ENCODE measurements around the gene HMGN1. TPM values are rescaled to one million over a fixed set of nuclear protein-coding genes. Genes with fewer than 3 reads are reported as not detected.
A peak's percentile ranks its signal among the peaks of the same experiment; 100 is the strongest.
"Not testable (repeated sequence)": the region's sequence is repeated elsewhere in the genome, so short reads cannot be mapped to it uniquely, and the experiment has no call there.

HMGN1 gene
- total and polyA plus RNA-seq, 2 donors (not counting 1 experiment from before 2014, with no cell fraction given), result 117 to 317 TPM

DNA sequence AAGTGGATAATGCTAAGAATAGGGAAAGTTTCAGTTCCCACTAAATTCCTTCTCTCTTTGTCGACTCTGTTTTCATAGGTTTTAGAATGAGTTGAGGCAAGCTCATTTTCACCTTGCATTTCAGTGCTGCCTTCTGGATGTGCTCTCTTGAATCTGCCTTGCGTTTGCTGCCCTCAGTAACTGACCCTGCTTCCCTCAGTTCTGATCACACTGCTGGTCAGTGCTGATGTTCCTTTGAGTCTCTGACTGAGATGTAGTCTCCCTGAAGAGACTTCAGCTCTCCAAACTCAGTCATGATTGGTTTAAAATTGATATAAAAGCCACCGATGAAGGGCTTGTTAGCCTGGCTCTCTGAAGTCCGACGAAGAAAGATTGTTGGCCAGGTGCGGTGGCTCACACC lies 25.2 kb upstream of the HMGN1 start:
- ATAC-seq (ENCODE audit: low read depth), result no peak
- no peak overlapping the region for H3K27ac ChIP-seq (ENCODE audit: low read length in 2 of 2)
- WGBS (ENCODE audit: insufficient coverage), result 100% methylated on average over 1 of the region's 6 CpGs
- H4K20me1 ChIP-seq (ENCODE audit: control insufficient read depth, insufficient read depth, low read length, poor library complexity, severe bottlenecking), result no peaks in the 10 kb centered on the region
- TF ChIP-seq, protein P1, sequence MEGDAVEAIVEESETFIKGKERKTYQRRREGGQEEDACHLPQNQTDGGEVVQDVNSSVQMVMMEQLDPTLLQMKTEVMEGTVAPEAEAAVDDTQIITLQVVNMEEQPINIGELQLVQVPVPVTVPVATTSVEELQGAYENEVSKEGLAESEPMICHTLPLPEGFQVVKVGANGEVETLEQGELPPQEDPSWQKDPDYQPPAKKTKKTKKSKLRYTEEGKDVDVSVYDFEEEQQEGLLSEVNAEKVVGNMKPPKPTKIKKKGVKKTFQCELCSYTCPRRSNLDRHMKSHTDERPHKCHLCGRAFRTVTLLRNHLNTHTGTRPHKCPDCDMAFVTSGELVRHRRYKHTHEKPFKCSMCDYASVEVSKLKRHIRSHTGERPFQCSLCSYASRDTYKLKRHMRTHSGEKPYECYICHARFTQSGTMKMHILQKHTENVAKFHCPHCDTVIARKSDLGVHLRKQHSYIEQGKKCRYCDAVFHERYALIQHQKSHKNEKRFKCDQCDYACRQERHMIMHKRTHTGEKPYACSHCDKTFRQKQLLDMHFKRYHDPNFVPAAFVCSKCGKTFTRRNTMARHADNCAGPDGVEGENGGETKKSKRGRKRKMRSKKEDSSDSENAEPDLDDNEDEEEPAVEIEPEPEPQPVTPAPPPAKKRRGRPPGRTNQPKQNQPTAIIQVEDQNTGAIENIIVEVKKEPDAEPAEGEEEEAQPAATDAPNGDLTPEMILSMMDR (IDR thresholded peaks at IDR 0.05), result no peak
- no peak for TF ChIP-seq EZH2 (IDR thresholded peaks at IDR 0.05; ENCODE audit: borderline replicate concordance, insufficient read depth, low read depth, low read length, poor library complexity, severe bottlenecking)
- no peaks in the 10 kb centered on the region for H3K9me3 Mint-ChIP-seq (ENCODE audit: insufficient read depth)
- peaks cover 10% of the 10 kb centered on the region for H3K4me1 Mint-ChIP-seq
- H3K36me3 ChIP-seq (replicated peaks in 1 of 2; ENCODE audit: control extremely low read depth in 1 of 2, control insufficient read depth in 1 of 2, extremely low read depth in 1 of 2, insufficient read depth in 2 of 2, low read length in 1 of 2), result no peaks in the 10 kb centered on the region
- H3K27ac Mint-ChIP-seq, result no peak overlapping the region
- intact Hi-C loops (cut with micrococcal nuclease), result no loop called here
- H3K4me1 ChIP-seq (ENCODE audit: control insufficient read depth in 2 of 2, insufficient read depth in 2 of 2, low read length in 2 of 2), result peaks cover 0 to 14% of the 10 kb centered on the region in 2 donors
- no peak overlapping the region for H3K9ac ChIP-seq (ENCODE audit: low read length)
- peak overlapping the region; percentile 35 for H2AFZ ChIP-seq (ENCODE audit: insufficient read depth, low read depth, low read length, poor library complexity, severe bottlenecking)
- CTCF ChIA-PET, result interaction anchor here (1.0 to 1.3 kb wide), 7 partner anchors 11 to 62 kb away, joined by 3 to 12 read pairs (median 4); partner anchors contain the start of gene HMGN1
- H3K9me3 ChIP-seq (ENCODE audit: control extremely low read depth in 1 of 3, control insufficient read depth in 2 of 3, insufficient read depth in 1 of 3, low read length in 2 of 3), result no peaks in the 10 kb centered on the region
- no peak overlapping the region for H3K4me3 ChIP-seq (ENCODE audit: control extremely low read depth in 1 of 5, extremely low read depth in 1 of 5, insufficient read depth in 1 of 5, low read depth in 2 of 5, low read length in 4 of 5)
- H3K4me2 ChIP-seq (replicated peaks; ENCODE audit: low read depth, low read length, poor library complexity, severe bottlenecking), result no peak overlapping the region
- POLR2A ChIA-PET, result no interaction called here
- H3K4me3 Mint-ChIP-seq, result no peak overlapping the region
- no peaks in the 10 kb centered on the region for H3K27me3 Mint-ChIP-seq
- no peak for DNase-seq
- H3K79me2 ChIP-seq (ENCODE audit: control insufficient read depth, insufficient read depth, low read length), result no peaks in the 10 kb centered on the region
- peaks cover 0 to 5% (median 0%) of the 10 kb centered on the region in 4 experiments for H3K27me3 ChIP-seq (replicated peaks in 1 of 4; ENCODE audit: control extremely low read depth in 1 of 4, control insufficient read depth in 3 of 4, insufficient read depth in 4 of 4, low read length in 3 of 4)

DNA sequence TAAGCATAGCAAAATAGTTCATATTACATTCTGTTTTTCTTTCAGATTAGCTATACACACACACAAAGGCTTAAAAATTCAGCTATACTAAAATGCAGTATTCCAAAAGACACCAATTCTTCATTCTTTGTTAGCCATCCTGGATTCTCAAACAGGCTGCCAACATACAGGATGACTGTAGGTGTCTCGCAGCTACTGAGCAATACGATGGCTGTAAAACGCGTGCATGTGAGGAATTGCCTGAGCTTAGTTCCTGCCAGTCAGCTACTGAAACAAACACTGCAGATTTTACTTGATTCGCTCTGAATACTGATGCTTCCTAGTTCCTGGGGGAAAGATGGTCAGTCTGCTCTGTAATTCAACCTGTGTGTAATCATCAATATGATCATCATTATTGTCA lies 24.7 kb upstream of the HMGN1 start:
- Mint-ChIP-seq H3K27ac (no peak overlapping the region), H3K9me3 (ENCODE audit: insufficient read depth) (no peaks in the 10 kb centered on the region), H3K4me3 (no peak overlapping the region), H3K27me3 (no peaks in the 10 kb centered on the region), H3K4me1 (peaks cover 10% of the 10 kb centered on the region)
- CTCF ChIA-PET, result interaction anchor here (1.0 to 1.3 kb wide), 7 partner anchors 12 to 61 kb away, joined by 3 to 12 read pairs (median 4); partner anchors contain the start of gene HMGN1
- ATAC-seq (ENCODE audit: low read depth), result peak; percentile 54
- H3K4me3 ChIP-seq (ENCODE audit: control extremely low read depth in 1 of 5, extremely low read depth in 1 of 5, insufficient read depth in 1 of 5, low read depth in 2 of 5, low read length in 4 of 5), result no peak overlapping the region
- peak; percentile 47 for DNase-seq
- no peak overlapping the region for H3K27ac ChIP-seq (ENCODE audit: low read length in 2 of 2)
- H3K36me3 ChIP-seq (replicated peaks in 1 of 2; ENCODE audit: control extremely low read depth in 1 of 2, control insufficient read depth in 1 of 2, extremely low read depth in 1 of 2, insufficient read depth in 2 of 2, low read length in 1 of 2), result no peaks in the 10 kb centered on the region
- peaks cover 0 to 14% of the 10 kb centered on the region in 2 donors for H3K4me1 ChIP-seq (ENCODE audit: control insufficient read depth in 2 of 2, insufficient read depth in 2 of 2, low read length in 2 of 2)
- no peak overlapping the region for H3K4me2 ChIP-seq (replicated peaks; ENCODE audit: low read depth, low read length, poor library complexity, severe bottlenecking)
- POLR2A ChIA-PET, result no interaction called here
- no peaks in the 10 kb centered on the region for H3K79me2 ChIP-seq (ENCODE audit: control insufficient read depth, insufficient read depth, low read length)
- peak overlapping the region; percentile 35 for H2AFZ ChIP-seq (ENCODE audit: insufficient read depth, low read depth, low read length, poor library complexity, severe bottlenecking)
- intact Hi-C loops (cut with micrococcal nuclease), result no loop called here
- no peak for TF ChIP-seq EZH2 (IDR thresholded peaks at IDR 0.05; ENCODE audit: borderline replicate concordance, insufficient read depth, low read depth, low read length, poor library complexity, severe bottlenecking)
- TF ChIP-seq, protein P1 (IDR thresholded peaks at IDR 0.05), result peak; percentile 40
- H3K9ac ChIP-seq (ENCODE audit: low read length), result no peak overlapping the region
- no peaks in the 10 kb centered on the region for H4K20me1 ChIP-seq (ENCODE audit: control insufficient read depth, insufficient read depth, low read length, poor library complexity, severe bottlenecking)
- no peaks in the 10 kb centered on the region for H3K9me3 ChIP-seq (ENCODE audit: control extremely low read depth in 1 of 3, control insufficient read depth in 2 of 3, insufficient read depth in 1 of 3, low read length in 2 of 3)
- 21% methylated on average over 4 of the region's 5 CpGs for WGBS (ENCODE audit: insufficient coverage)
- peaks cover 0 to 3% (median 0%) of the 10 kb centered on the region in 4 experiments for H3K27me3 ChIP-seq (replicated peaks in 1 of 4; ENCODE audit: control extremely low read depth in 1 of 4, control insufficient read depth in 3 of 4, insufficient read depth in 4 of 4, low read length in 3 of 4)

DNA sequence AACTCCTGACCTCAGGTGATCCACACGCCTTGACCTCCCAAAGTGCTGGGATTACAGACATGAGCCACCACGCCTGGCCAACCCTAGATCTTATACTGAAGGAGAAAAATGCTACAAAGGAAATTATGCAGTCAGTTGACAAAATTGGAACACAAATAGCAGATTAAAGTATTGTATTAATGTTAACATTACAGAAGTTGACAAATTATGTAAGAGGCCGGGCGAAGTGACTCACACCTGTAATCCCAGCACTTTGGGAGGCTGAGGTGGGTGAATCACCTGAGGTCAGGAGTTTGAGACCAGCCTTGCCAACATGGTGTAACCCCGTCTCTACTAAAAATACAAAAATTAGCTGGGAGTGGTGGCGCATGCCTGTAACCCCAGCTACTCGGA lies 21.0 kb upstream of the HMGN1 start:
- H3K4me2 ChIP-seq (replicated peaks; ENCODE audit: low read depth, low read length, poor library complexity, severe bottlenecking); H3K9me3 ChIP-seq (ENCODE audit: control extremely low read depth in 1 of 3, control insufficient read depth in 2 of 3, insufficient read depth in 1 of 3, low read length in 2 of 3); H3K4me3 ChIP-seq (ENCODE audit: control extremely low read depth in 1 of 5, extremely low read depth in 1 of 5, insufficient read depth in 1 of 5, low read depth in 2 of 5, low read length in 4 of 5); CTCF ChIA-PET; intact Hi-C loops (cut with micrococcal nuclease); H3K9me3 Mint-ChIP-seq (ENCODE audit: insufficient read depth); H3K79me2 ChIP-seq (ENCODE audit: control insufficient read depth, insufficient read depth, low read length); H3K36me3 ChIP-seq (replicated peaks in 1 of 2; ENCODE audit: control extremely low read depth in 1 of 2, control insufficient read depth in 1 of 2, extremely low read depth in 1 of 2, insufficient read depth in 2 of 2, low read length in 1 of 2); H3K27ac ChIP-seq (ENCODE audit: low read length in 2 of 2); H3K27ac Mint-ChIP-seq; DNase-seq; ATAC-seq (ENCODE audit: low read depth); H3K27me3 ChIP-seq (replicated peaks in 1 of 4; ENCODE audit: control extremely low read depth in 1 of 4, control insufficient read depth in 3 of 4, insufficient read depth in 4 of 4, low read length in 3 of 4); H4K20me1 ChIP-seq (ENCODE audit: control insufficient read depth, insufficient read depth, low read length, poor library complexity, severe bottlenecking); H3K27me3 Mint-ChIP-seq; POLR2A ChIA-PET; H2AFZ ChIP-seq (ENCODE audit: insufficient read depth, low read depth, low read length, poor library complexity, severe bottlenecking); H3K9ac ChIP-seq (ENCODE audit: low read length); H3K4me3 Mint-ChIP-seq: not testable (repeated sequence)
- 100% methylated on average over 2 of the region's 7 CpGs for WGBS (ENCODE audit: insufficient coverage)
- H3K4me1 Mint-ChIP-seq, result peaks cover 10% of the 10 kb centered on the region
- peaks cover 0 to 14% of the 10 kb centered on the region in 2 donors for H3K4me1 ChIP-seq (ENCODE audit: control insufficient read depth in 2 of 2, insufficient read depth in 2 of 2, low read length in 2 of 2)
